H9 (cell line): ENCODE data around the gene SUSD2. TPM values are rescaled to one million over a fixed set of nuclear protein-coding genes. Genes with fewer than 3 reads are reported as not detected.

Experiments
- DNase-seq: peaks from one replicate; pipeline ENCODE4 v3.0.0-alpha.2; 2017
- H2AFZ ChIP-seq: one replicate; pipeline ENCODE4 v1.6.1; 2013; ENCODE audit warnings: mild to moderate bottlenecking, low read length, control low read depth, moderate library complexity
- H2AK5ac ChIP-seq: 2 replicates; pipeline ENCODE4 v1.6.1; 2013; ENCODE audit warnings: low read length, control low read depth, mixed read lengths; ENCODE audit not compliant: insufficient read length
- H2BK120ac ChIP-seq: one replicate; pipeline ENCODE4 v1.6.1; 2013; ENCODE audit warnings: low read depth, mild to moderate bottlenecking, low read length, control low read depth, inconsistent platforms; ENCODE audit not compliant: poor library complexity, severe bottlenecking
- H2BK12ac ChIP-seq: 2 replicates; pipeline ENCODE4 v1.6.1; 2013; ENCODE audit warnings: low read length, control low read depth, mixed read lengths, low read depth; ENCODE audit not compliant: insufficient read length
- H2BK15ac ChIP-seq: 2 replicates; pipeline ENCODE4 v1.6.1; 2013; ENCODE audit warnings: low read depth, low read length, control low read depth
- H2BK20ac ChIP-seq: one replicate; pipeline ENCODE4 v1.6.1; 2013; ENCODE audit warnings: low read depth, mild to moderate bottlenecking, low read length, control low read depth, inconsistent platforms; ENCODE audit not compliant: poor library complexity, severe bottlenecking
- H2BK5ac ChIP-seq: 2 replicates; pipeline ENCODE4 v1.6.1; 2013; ENCODE audit warnings: low read length, control low read depth, mixed read lengths; ENCODE audit not compliant: insufficient read length
- H3K14ac ChIP-seq: 2 replicates; pipeline ENCODE4 v1.6.1; 2013; ENCODE audit warnings: low read length, control low read depth; ENCODE audit not compliant: insufficient read depth
- H3K18ac ChIP-seq: 2 replicates; pipeline ENCODE4 v1.6.1; 2013; ENCODE audit warnings: low read depth, mild to moderate bottlenecking, mixed read lengths, low read length, control low read depth; ENCODE audit not compliant: insufficient read length
- H3K23ac ChIP-seq: 2 replicates; pipeline ENCODE4 v1.6.1; 2013; ENCODE audit warnings: low read length, control low read depth, mixed read lengths, low read depth; ENCODE audit not compliant: insufficient read length
- H3K23me2 ChIP-seq: 2 replicates; pipeline ENCODE4 v1.6.1; 2013; ENCODE audit warnings: low read depth, mild to moderate bottlenecking, mixed read lengths, low read length, control low read depth; ENCODE audit not compliant: insufficient read length, poor library complexity, severe bottlenecking
- H3K27ac ChIP-seq: 2 replicates; pipeline ENCODE4 v1.5.1; 2013; ENCODE audit warnings: low read length, control low read depth, mixed read lengths, low read depth; ENCODE audit not compliant: insufficient read length
- H3K27me3 ChIP-seq: 2 replicates; pipeline ENCODE4 v1.6.1; 2013; ENCODE audit warnings: low read length, control low read depth, inconsistent platforms; ENCODE audit not compliant: insufficient read depth
- H3K4ac ChIP-seq: 2 replicates; pipeline ENCODE4 v1.6.1; 2013; ENCODE audit warnings: low read depth, mild to moderate bottlenecking, control low read depth, inconsistent platforms, low read length, moderate library complexity
- H3K4me1 ChIP-seq: 2 replicates; pipeline ENCODE4 v1.6.1; 2013; ENCODE audit warnings: low read length, control low read depth, inconsistent platforms; ENCODE audit not compliant: insufficient read depth
- H3K4me2 ChIP-seq: 2 replicates; pipeline ENCODE4 v1.6.1; 2013; ENCODE audit warnings: low read length, control low read depth, mixed read lengths; ENCODE audit not compliant: insufficient read length, insufficient read depth
- H3K56ac ChIP-seq: 2 replicates; pipeline ENCODE4 v1.6.1; 2013; ENCODE audit warnings: low read depth, mild to moderate bottlenecking, mixed read lengths, low read length, control low read depth; ENCODE audit not compliant: insufficient read length
- H3K79me1 ChIP-seq: 2 replicates; pipeline ENCODE4 v1.6.1; 2013; ENCODE audit warnings: low read depth, mild to moderate bottlenecking, moderate library complexity, low read length, control low read depth, inconsistent platforms; ENCODE audit not compliant: insufficient read depth, poor library complexity, severe bottlenecking
- H3K79me2 ChIP-seq: 2 replicates; pipeline ENCODE4 v1.6.1; 2013; ENCODE audit warnings: low read length, control low read depth, inconsistent platforms; ENCODE audit not compliant: insufficient read depth
- H3K9ac ChIP-seq: 2 replicates; pipeline ENCODE4 v1.6.1; 2013; ENCODE audit warnings: low read length, control low read depth, mixed read lengths; ENCODE audit not compliant: insufficient read length; ENCODE audit errors: extremely low read depth
- H3K9me3 ChIP-seq: one replicate; pipeline ENCODE4 v1.6.1; 2013; ENCODE audit warnings: low read depth, low read length, inconsistent platforms; ENCODE audit not compliant: control insufficient read depth
- H3T11ph ChIP-seq: one replicate; pipeline ENCODE4 v1.6.1; 2013; ENCODE audit warnings: mild to moderate bottlenecking, low read length, control low read depth, inconsistent platforms
- H4K20me1 ChIP-seq: one replicate; pipeline ENCODE4 v1.6.1; 2013; ENCODE audit not compliant: control insufficient read depth, insufficient read length, insufficient read depth
- H4K5ac ChIP-seq: 2 replicates; pipeline ENCODE4 v1.6.1; 2013; ENCODE audit warnings: low read depth, mild to moderate bottlenecking, mixed read lengths, low read length, control low read depth; ENCODE audit not compliant: insufficient read length
- H4K8ac ChIP-seq: replicated peaks from 2 replicates; pipeline ENCODE4 v1.6.1; 2013; ENCODE audit warnings: low read length, control low read depth, mixed read lengths, low read depth; ENCODE audit not compliant: insufficient read length
- H4K91ac ChIP-seq: 2 replicates; pipeline ENCODE4 v1.6.1; 2013; ENCODE audit warnings: low read depth, mild to moderate bottlenecking, moderate library complexity, mixed read lengths, low read length, control low read depth; ENCODE audit not compliant: insufficient read length
- H3K27ac Mint-ChIP-seq, 3 experiments: 2 replicates in 2 of 3; 3 replicates in 1 of 3; pipeline ENCODE4 v1.8.0; 2020 to 2021; ENCODE audit warnings: mixed read lengths in 3 of 3, mild to moderate bottlenecking in 1 of 3, moderate library complexity in 1 of 3
- H3K27me3 Mint-ChIP-seq: 2 replicates; pipeline ENCODE4 v1.8.0; 2021; ENCODE audit warnings: low read depth, mild to moderate bottlenecking, moderate library complexity, mixed read lengths
- H3K36me3 Mint-ChIP-seq, 3 experiments: 2 replicates in 2 of 3; 3 replicates in 1 of 3; pipeline ENCODE4 v1.8.0; 2020 to 2021; ENCODE audit warnings: low read depth in 3 of 3, mixed read lengths in 3 of 3; ENCODE audit not compliant: insufficient read depth in 1 of 3
- H3K4me1 Mint-ChIP-seq, 2 experiments: 2 replicates each; pipeline ENCODE4 v1.8.0; 2020; ENCODE audit warnings: mixed read lengths in 2 of 2
- H3K4me3 Mint-ChIP-seq, 2 experiments: 2 replicates in 1 of 2; 3 replicates in 1 of 2; pipeline ENCODE4 v1.8.0; 2020 to 2021; ENCODE audit warnings: mild to moderate bottlenecking in 2 of 2, mixed read lengths in 2 of 2, moderate library complexity in 1 of 2
- H3K9me3 Mint-ChIP-seq, 2 experiments: 2 replicates in 1 of 2; 3 replicates in 1 of 2; pipeline ENCODE4 v1.8.0; 2020; ENCODE audit warnings: mild to moderate bottlenecking in 2 of 2, mixed read lengths in 2 of 2, moderate library complexity in 1 of 2
- CTCF ChIP-seq: fragments of 200-600 bp; sonication (generic); conservative IDR thresholded peaks from 3 replicates; pipeline ENCODE4 v1.8.0; 2021; ENCODE audit warnings: antibody characterized with exemption, mild to moderate bottlenecking
- WGBS: extraction: QIAGEN DNeasy Blood & Tissue Kit; methylation state at CpG from one replicate; pipeline ENCODE4 v1.1.7; 2013; ENCODE audit warnings: missing lambda C conversion rate, low lambda C conversion rate, mixed read lengths; ENCODE audit not compliant: insufficient read length; ENCODE audit errors: extremely low coverage; 5-methylcytosine and 5-hydroxymethylcytosine counted together
- total RNA-seq: library from RNA; stranded (reverse); gene quantifications from 2 replicates; pipeline ENCODE4 v1.2.1, GENCODE V29; 2021

Gene SUSD2
- total RNA-seq, 1 experiment from 2014 or later: 4.2 TPM

DNA sequence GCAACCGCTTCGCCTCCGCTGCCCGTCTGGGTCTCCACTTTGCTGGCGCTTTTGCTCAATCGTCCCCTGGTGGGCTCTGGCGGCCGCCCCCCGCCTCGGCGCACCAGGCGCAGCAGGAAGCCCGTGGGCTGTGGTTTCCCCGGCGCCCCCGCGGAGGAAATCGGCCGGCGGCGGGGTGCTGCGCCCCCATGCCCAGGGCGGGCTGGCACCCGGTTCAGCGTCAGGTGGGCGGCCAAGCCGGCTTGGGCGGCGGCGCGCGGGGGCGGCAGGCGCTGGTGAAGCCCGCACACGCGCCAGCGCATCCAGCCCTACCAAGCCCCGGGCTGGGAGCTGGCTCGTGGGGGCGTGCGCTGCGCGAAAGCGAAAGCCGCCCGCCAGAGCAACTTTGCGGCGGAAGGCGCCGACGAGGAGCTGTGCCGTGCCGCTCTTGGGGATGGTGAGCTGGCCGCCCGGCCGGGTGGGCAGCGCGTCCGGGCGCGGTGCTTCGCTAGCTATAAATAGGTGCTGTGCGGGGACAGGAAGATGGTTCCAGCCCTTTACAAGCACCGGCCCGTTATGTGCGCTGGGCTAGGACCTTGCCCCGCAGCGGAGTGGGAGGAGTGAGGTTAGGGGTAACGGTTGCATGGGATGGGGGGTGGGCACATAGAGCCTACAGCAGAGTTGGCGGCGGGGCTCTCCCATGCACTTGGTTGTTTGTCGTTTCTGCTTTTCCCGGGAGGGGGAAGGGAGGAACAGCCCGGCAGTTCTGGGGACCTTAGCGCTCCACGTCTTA lies 25.0 kb upstream of the SUSD2 start:
- DNase-seq: no peak
- H2BK20ac ChIP-seq: no peak overlapping the region
- H3K23ac ChIP-seq: no peak overlapping the region
- H3K36me3 Mint-ChIP-seq: peaks cover 0 to 7% (median 0%) of the 10 kb centered on the region in 3 experiments; a peak in 4 of 7 replicates
- H3K9ac ChIP-seq: no peak overlapping the region
- no peak overlapping the region for H3K18ac ChIP-seq
- no peak overlapping the region for H3K27ac ChIP-seq
- H3K27me3 Mint-ChIP-seq: peaks cover 14% of the 10 kb centered on the region
- peak overlapping the region; percentile 69 to 85 for H3K4me3 Mint-ChIP-seq
- H4K20me1 ChIP-seq: no peaks in the 10 kb centered on the region
- no peak overlapping the region for H2BK15ac ChIP-seq
- no CpG with 5 or more reads among the region's 77 CpGs for WGBS
- H3K27me3 ChIP-seq: no peaks in the 10 kb centered on the region
- H3K14ac ChIP-seq: no peak overlapping the region; the same call in 1 of the 2 replicates
- H2BK120ac ChIP-seq: no peak overlapping the region
- peak overlapping the region; percentile 61 for H3K4me2 ChIP-seq
- H2AFZ ChIP-seq: no peak overlapping the region
- peaks cover 10% of the 10 kb centered on the region for H3K23me2 ChIP-seq
- no peak overlapping the region for H3K4ac ChIP-seq
- H4K91ac ChIP-seq: no peak overlapping the region
- no peak overlapping the region for H2BK5ac ChIP-seq
- H3K79me2 ChIP-seq: no peaks in the 10 kb centered on the region
- no peak for TF ChIP-seq CTCF
- peak overlapping the region in 2 of 3 experiments; percentile 59 to 70; a peak in 3 of 7 replicates for H3K27ac Mint-ChIP-seq
- H2AK5ac ChIP-seq: no peak overlapping the region
- no peak overlapping the region for H2BK12ac ChIP-seq
- no peak overlapping the region for H3T11ph ChIP-seq
- no peaks in the 10 kb centered on the region; the same call in 1 of the 2 replicates for H3K4me1 ChIP-seq
- no peaks in the 10 kb centered on the region for H3K9me3 ChIP-seq
- peaks cover 16 to 31% of the 10 kb centered on the region in 2 experiments for H3K4me1 Mint-ChIP-seq
- no peak overlapping the region for H4K8ac ChIP-seq
- H4K5ac ChIP-seq: no peak overlapping the region
- no peaks in the 10 kb centered on the region for H3K79me1 ChIP-seq
- H3K9me3 Mint-ChIP-seq: no peaks in the 10 kb centered on the region
- no peak overlapping the region for H3K56ac ChIP-seq
